DMS114 treated with DMSO at 0.1 percent for 48 hours (cell line): Measurements from ENCODE around the gene CYFIP1.

Source experiments
- DNase-seq: peaks from one replicate; lab custom pipeline; 2025; ENCODE audit not compliant: unreplicated experiment; lab: John Stamatoyannopoulos, UW

Gene CYFIP1

GRCh38 chr15:22918596-22919140 is 61.5 kb downstream of the CYFIP1 start:
- no peak for DNase-seq

- no peak for DNase-seq
These were observed 62.1 kb downstream of the CYFIP1 start for GRCh38 chr15:22918056-22918455.

- no peak for DNase-seq
These were observed 62.6 kb downstream of the CYFIP1 start for GRCh38 chr15:22917556-22917955.

- DNase-seq: no peak
These were observed 63.4 kb downstream of the CYFIP1 start for GRCh38 chr15:22916606-22917350.

- no peak for DNase-seq
These were observed 64.2 kb downstream of the CYFIP1 start for GRCh38 chr15:22915866-22916515.

- no peak for DNase-seq
These were observed 66.4 kb downstream of the CYFIP1 start for GRCh38 chr15:22913646-22914380.

- no peak for DNase-seq
These were observed 67.9 kb downstream of the CYFIP1 start for GRCh38 chr15:22912256-22912655.

GRCh38 chr15:22911306-22911705 is 68.9 kb downstream of the CYFIP1 start:
- DNase-seq: no peak

- DNase-seq: no peak
These were observed 71.3 kb downstream of the CYFIP1 start for GRCh38 chr15:22908830-22909229.

GRCh38 chr15:22907161-22907950 is 72.8 kb downstream of the CYFIP1 start:
- no peak for DNase-seq

GRCh38 chr15:22904736-22905135 is 75.4 kb downstream of the CYFIP1 start:
- no peak for DNase-seq

- DNase-seq: no peak
These were observed 76.1 kb downstream of the CYFIP1 start for GRCh38 chr15:22903961-22904534.

GRCh38 chr15:22903427-22903826 is 76.7 kb downstream of the CYFIP1 start:
- no peak for DNase-seq

GRCh38 chr15:22902981-22903380 is 77.2 kb downstream of the CYFIP1 start:
- no peak for DNase-seq

- DNase-seq: no peak
These were observed 77.6 kb downstream of the CYFIP1 start for GRCh38 chr15:22902578-22902977.

- no peak for DNase-seq
These were observed 78.1 kb downstream of the CYFIP1 start for GRCh38 chr15:22902046-22902445.

- no peak for DNase-seq
These were observed 84.5 kb downstream of the CYFIP1 start for GRCh38 chr15:22895465-22896190.

- DNase-seq: no peak
These were observed 86.3 kb downstream of the CYFIP1 start for GRCh38 chr15:22893881-22894280.

- no peak for DNase-seq
These were observed 87.1 kb downstream of the CYFIP1 start for GRCh38 chr15:22893081-22893480.

GRCh38 chr15:22892333-22892732 is 87.8 kb downstream of the CYFIP1 start:
- DNase-seq: no peak
